Thoracic aorta (tissue), 2 donors: ENCODE results near the gene GTF2IRD1. TPM values are rescaled to one million over a fixed set of nuclear protein-coding genes. Genes with fewer than 3 reads are reported as not detected.
A peak's percentile ranks its signal among the peaks of the same experiment; 100 is the strongest.

Source experiments
- ATAC-seq: fragments of 150-250 bp; one replicate; pipeline ENCODE4 v1.8.0; 2017; ENCODE audit warnings: low read depth; ENCODE audit not compliant: insufficient number of reproducible peaks, low FRiP score
- DNase-seq: peaks from one replicate; pipeline ENCODE4 v3.0.0-alpha.2; 2020; ENCODE audit warnings: low spot score
- H3K27ac ChIP-seq, 2 donors: fragments of 200-600 bp; sonication (generic); 1 replicate in 1 of 2; 2 replicates in 1 of 2; pipeline ENCODE4 v1.5.1; 2016; ENCODE audit warnings: mild to moderate bottlenecking in 2 of 2, moderate library complexity in 2 of 2
- H3K27me3 ChIP-seq: fragments of 200-600 bp; sonication (generic); replicated peaks from 2 replicates; pipeline ENCODE4 v1.6.0; 2016; ENCODE audit warnings: mild to moderate bottlenecking; ENCODE audit not compliant: insufficient read depth
- H3K36me3 ChIP-seq: fragments of 200-600 bp; sonication (generic); one replicate; pipeline ENCODE4 v1.5.1; 2016
- H3K4me1 ChIP-seq, 2 donors: fragments of 200-600 bp; sonication (generic); 1 replicate in 1 of 2; 2 replicates in 1 of 2; pipeline versions ENCODE4 v1.5.1 to v1.6.0; 2016; ENCODE audit warnings: low read depth in 2 of 2, mild to moderate bottlenecking in 1 of 2; ENCODE audit not compliant: control insufficient read depth in 1 of 2
- H3K4me3 ChIP-seq: fragments of 200-600 bp; sonication (generic); 2 replicates; pipeline ENCODE4 v1.5.1; 2016; ENCODE audit warnings: mild to moderate bottlenecking
- H3K9me3 ChIP-seq: fragments of 200-600 bp; sonication (generic); 2 replicates; pipeline ENCODE4 v1.5.1; 2016
- CTCF ChIP-seq: fragments of 200-600 bp; sonication (generic); IDR thresholded peaks from one replicate; pipeline ENCODE4 v1.5.1; 2019; ENCODE audit warnings: antibody characterized with exemption
- total RNA-seq, 2 donors: library from RNA; depleted of rRNA; stranded (reverse); fragments of >200 nt; gene quantifications; one replicate each; pipeline versions ENCODE4 v1.1.0 to v1.2.3, GENCODE V29; 2016

GTF2IRD1 gene
- total RNA-seq: 10 to 100 TPM in 1 of 2 donors, 1 to 10 TPM in 1; 7.0 to 14.4 TPM

GRCh38 chr7:74453322-74454011 lies at the start of gene GTF2IRD1:
Gene GTF2IRD1, plus strand, starts transcription at chr7:74453906. Its CDS starts 54,175 bp downstream, at chr7:74508081.
- peaks cover 8 to 22% of the 10 kb centered on the region in 2 donors for H3K4me1 ChIP-seq
- no peaks in the 10 kb centered on the region for H3K27me3 ChIP-seq
- ATAC-seq (no peak), DNase-seq (no peak)
- no peaks in the 10 kb centered on the region for H3K9me3 ChIP-seq
- TF ChIP-seq CTCF: no peak
- H3K27ac ChIP-seq: peak within 1 kb of the TSS; percentile 62 to 78
- no peaks in the 10 kb centered on the region for H3K36me3 ChIP-seq
- H3K4me3 ChIP-seq: peak within 1 kb of the TSS; percentile 94

- Histone ChIP-seq H3K9me3 (no peaks in the 10 kb centered on the region), H3K36me3 (peaks cover 25% of the 10 kb centered on the region), H3K27ac (no peak overlapping the region), H3K4me1 (no peaks in the 10 kb centered on the region), H3K27me3 (no peaks in the 10 kb centered on the region), H3K4me3 (no peak overlapping the region)
- DNase-seq: no peak
- TF ChIP-seq CTCF: no peak
- ATAC-seq: no peak
Observed at GRCh38 chr7:74404388-74404700, 49.4 kb upstream of the GTF2IRD1 start.

GRCh38 chr7:74404741-74405140 lies 49.0 kb upstream of the GTF2IRD1 start:
- no peak for TF ChIP-seq CTCF
- H3K9me3 ChIP-seq: no peaks in the 10 kb centered on the region
- no peaks in the 10 kb centered on the region for H3K4me1 ChIP-seq
- no peak overlapping the region for H3K4me3 ChIP-seq
- no peaks in the 10 kb centered on the region for H3K27me3 ChIP-seq
- DNase-seq (no peak), ATAC-seq (no peak)
- no peak overlapping the region for H3K27ac ChIP-seq
- H3K36me3 ChIP-seq: peaks cover 25% of the 10 kb centered on the region

GRCh38 chr7:74405191-74405898 lies 48.4 kb upstream of the GTF2IRD1 start:
- ATAC-seq (no peak), DNase-seq (no peak)
- Histone ChIP-seq H3K4me1 (no peaks in the 10 kb centered on the region), H3K27ac (no peak overlapping the region), H3K9me3 (no peaks in the 10 kb centered on the region), H3K4me3 (no peak overlapping the region), H3K36me3 (peaks cover 25% of the 10 kb centered on the region), H3K27me3 (no peaks in the 10 kb centered on the region)
- TF ChIP-seq CTCF: peak; percentile 23

- H3K4me1 ChIP-seq: no peaks in the 10 kb centered on the region
- TF ChIP-seq CTCF: no peak
- H3K36me3 ChIP-seq: peaks cover 25% of the 10 kb centered on the region
- no peaks in the 10 kb centered on the region for H3K9me3 ChIP-seq
- H3K4me3 ChIP-seq: no peak overlapping the region
- ATAC-seq (no peak), DNase-seq (no peak)
- H3K27ac ChIP-seq: no peak overlapping the region
- no peaks in the 10 kb centered on the region for H3K27me3 ChIP-seq
Observed at GRCh38 chr7:74405899-74406512, 47.7 kb upstream of the GTF2IRD1 start.
